Measurements from ENCODE around the gene ZNF687.

Gene ZNF687

DNA sequence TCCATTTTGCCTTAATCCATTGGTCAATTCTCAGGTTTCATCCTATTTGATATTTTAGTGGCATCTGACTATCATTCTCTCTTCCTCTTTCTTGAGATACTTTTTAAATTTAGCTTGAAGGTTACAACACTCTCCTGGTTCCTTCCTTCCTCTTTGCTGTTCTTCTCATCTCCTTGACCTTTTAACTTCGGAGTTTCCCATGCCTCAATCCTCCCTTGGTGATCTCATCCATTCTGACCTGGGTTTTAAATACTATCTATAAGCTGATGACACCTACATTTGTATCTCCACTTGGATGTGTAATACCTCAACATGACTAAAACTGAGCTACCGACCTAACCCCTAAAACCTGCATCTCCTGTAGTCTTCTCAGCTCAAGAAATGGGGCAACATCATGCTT, 4.8 kb upstream of the ZNF687 start:
- peak; percentile 65 for DNase-seq (ENCODE audit: low spot score)

- DNase-seq (ENCODE audit: low spot score): peak; percentile 99
These were observed 702 bp upstream of the ZNF687 start for GRCh38 chr1:151281225-151281968.

- DNase-seq (ENCODE audit: low spot score): peak; percentile 48
These were observed 1.0 kb downstream of the ZNF687 start for GRCh38 chr1:151282883-151283725.

DNA sequence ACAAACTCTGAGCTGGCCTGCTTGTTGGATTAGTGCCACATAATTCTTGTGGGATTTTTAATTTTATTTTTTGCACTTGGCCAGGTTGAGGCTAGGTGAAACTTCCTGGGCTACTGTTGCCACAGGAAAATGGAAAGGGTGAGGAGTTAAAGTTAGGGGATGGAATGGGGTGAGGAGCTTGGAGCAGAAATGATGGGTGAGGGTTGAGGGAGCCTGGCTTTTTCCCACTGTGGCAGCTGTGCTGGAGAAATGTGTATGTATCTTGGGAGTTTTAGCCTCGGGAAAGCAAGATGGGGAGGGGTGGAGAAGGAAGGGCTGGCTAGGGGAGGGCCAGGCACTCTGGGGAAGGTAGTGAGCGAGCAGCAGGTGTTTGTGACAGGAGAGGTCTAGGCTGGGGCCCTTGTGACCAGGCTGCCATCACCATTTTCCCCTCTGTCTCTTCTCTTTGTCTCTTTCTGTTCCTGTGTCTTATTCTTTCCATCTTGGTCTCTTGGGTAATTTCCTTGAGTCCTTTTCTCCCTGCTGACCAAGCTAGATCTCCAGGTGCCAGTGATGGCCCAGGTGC, 2.0 kb downstream of the ZNF687 start:
- DNase-seq (ENCODE audit: low spot score): no peak

DNA sequence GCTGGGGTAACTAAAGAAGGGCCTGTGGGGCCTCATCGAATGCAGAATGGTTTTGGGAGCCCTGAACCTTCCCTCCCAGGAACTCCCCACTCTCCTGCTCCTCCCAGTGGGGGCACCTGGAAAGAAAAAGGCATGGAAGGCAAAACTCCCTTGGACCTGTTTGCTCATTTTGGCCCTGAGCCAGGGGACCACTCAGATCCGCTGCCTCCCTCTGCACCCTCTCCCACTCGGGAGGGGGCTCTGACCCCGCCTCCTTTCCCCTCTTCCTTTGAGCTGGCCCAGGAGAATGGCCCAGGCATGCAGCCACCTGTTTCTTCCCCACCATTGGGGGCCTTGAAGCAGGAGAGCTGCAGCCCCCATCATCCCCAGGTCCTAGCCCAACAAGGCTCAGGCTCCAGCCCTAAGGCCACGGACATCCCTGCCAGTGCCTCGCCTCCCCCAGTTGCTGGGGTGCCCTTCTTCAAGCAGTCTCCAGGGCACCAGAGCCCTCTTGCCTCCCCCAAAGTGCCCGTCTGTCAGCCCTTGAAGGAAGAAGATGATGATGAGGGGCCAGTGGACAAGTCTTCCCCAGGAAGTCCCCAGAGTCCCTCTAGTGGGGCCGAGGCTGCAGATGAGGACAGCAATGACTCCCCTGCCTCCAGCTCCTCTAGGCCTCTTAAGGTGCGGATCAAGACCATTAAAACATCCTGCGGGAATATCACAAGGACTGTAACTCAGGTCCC, 4.7 kb downstream of the ZNF687 start:
- DNase-seq (ENCODE audit: low spot score): no peak

GRCh38 chr1:151287341-151287699, 5.2 kb downstream of the ZNF687 start:
- DNase-seq (ENCODE audit: low spot score): no peak

- no peak for DNase-seq (ENCODE audit: low spot score)
These were observed 5.8 kb downstream of the ZNF687 start for GRCh38 chr1:151287767-151288500.

DNA sequence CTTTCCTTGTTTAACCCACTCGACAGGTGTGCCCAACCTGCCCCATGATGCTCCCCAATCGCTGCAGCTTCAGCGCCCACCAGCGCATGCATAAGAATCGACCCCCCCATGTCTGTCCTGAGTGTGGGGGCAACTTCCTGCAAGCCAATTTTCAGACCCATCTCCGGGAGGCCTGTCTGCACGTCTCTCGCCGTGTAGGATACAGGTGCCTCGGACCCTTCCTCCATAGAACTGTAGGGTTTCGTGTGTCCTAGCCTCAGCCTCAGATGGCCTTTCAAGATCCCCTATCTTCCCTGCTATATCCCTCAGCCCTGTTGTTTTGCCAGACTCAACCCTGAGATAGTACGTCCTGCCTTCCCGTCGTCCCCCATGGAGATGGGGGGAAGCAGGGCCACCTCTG, 6.4 kb downstream of the ZNF687 start:
- DNase-seq (ENCODE audit: low spot score): no peak

DNA sequence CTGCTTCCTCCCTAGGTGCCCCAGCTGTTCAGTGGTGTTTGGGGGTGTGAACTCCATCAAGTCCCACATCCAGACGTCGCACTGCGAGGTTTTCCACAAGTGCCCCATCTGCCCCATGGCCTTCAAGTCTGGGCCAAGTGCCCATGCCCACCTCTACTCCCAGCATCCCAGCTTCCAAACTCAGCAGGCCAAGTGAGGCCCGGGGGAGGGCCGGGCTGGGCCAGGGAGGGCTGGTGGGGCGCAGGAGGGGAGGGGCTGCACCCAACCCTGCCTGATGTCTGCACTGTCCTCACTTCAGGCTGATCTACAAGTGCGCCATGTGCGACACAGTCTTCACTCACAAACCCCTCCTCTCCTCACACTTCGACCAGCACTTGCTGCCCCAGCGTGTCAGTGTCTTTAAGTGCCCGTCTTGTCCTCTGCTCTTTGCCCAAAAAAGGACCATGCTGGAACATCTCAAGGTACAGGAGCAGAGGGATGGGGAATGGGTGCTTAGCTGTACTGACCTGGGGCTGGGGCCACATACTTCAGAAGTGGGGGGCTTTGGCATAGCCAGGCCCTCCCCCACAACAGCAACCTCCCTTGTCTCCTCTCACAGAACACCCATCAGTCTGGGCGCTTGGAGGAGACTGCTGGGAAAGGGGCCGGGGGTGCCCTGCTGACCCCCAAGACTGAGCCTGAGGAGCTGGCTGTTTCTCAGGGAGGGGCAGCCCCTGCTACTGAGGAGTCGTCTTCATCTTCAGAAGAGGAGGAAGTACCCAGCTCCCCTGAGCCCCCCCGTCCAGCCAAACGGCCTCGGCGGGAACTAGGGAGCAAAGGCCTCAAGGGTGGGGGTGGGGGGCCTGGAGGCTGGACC, 7.2 kb downstream of the ZNF687 start:
- no peak for DNase-seq (ENCODE audit: low spot score)

- DNase-seq (ENCODE audit: low spot score): no peak
These were observed 8.1 kb downstream of the ZNF687 start for GRCh38 chr1:151289991-151290708.

DNA sequence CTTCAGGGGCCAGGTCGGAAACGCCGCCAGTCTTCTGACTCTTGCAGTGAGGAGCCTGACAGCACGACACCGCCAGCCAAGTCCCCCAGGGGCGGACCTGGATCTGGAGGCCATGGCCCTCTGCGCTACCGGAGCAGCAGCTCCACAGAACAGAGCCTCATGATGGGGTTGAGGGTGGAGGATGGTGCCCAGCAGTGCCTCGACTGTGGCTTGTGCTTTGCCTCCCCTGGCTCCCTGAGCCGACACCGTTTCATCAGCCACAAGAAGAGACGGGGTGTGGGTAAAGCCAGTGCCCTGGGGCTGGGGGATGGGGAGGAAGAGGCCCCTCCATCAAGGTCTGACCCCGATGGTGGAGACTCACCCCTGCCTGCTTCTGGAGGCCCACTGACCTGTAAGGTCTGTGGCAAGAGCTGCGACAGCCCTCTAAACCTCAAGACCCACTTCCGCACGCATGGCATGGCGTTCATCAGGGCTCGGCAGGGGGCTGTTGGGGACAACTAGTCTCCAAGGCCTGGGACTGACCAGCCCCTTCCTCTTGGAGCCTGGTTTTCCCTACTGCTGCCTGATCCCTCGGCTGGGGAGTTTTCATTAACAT, 8.7 kb downstream of the ZNF687 start:
- no peak for DNase-seq (ENCODE audit: low spot score)

- peak; percentile 56 for DNase-seq (ENCODE audit: low spot score)
These were observed 10.3 kb downstream of the ZNF687 start for GRCh38 chr1:151292207-151293030.

- no peak for DNase-seq (ENCODE audit: low spot score)
These were observed 11.0 kb downstream of the ZNF687 start for GRCh38 chr1:151293093-151293492.

DNA sequence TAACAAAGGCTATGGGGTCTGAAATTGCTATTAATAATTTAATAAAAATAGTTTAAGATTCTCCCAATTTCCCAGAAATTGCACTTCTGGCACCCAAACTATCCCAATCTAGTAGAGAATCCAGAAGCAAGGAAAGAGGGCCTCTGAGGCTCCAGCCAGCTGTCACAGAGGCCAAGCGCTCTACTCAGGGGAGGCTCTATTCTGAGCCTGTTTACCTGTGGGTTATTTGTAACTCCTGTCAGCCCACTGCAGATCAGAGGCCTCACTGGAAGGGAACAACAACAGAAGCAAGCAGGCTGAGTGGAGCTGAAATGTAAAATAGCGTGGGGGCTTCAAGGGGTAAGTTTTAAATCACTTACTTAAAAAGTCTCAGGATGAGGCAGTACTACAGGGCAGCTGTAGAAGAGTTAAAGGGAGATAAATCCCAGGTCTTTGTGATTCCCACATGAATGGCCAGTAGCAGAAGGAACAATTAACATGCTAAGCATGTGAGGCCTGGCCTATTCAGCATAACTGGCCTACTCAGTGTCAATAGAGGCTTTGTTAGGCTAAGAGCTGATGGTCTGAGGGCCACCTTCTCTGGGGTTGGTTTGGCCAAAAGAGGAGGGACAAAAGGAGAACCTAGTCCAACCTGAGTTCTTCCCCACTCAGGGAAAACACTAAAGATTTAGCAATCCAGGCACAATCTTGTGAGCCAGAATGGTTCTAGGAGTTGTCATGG, 12.8 kb downstream of the ZNF687 start:
- no peak for DNase-seq (ENCODE audit: low spot score)

DNA sequence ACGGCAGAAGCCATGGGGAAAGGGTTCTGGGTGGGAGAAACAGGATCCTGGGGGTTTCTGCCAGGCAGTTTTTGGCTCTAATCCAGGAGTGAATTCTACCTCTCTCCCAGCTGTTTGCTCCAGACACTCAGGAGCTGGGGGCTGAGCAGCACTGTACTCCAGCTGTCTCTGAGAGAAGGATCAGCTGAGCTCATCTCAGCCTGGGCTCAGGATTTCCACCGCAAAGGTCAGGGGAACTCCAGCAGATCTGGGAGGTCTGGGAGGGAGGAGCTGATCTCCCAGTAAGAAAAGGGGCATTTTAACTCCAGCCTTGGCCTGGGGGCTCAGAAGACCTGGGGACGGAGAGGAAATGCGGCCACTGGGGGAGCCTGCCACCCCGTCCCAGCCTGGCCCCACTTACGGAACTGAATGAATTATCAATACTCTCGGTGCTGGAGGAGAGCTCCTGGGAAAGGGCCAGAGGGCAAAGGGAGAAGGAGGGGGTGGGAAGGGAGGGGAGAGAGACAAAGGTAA, 27.8 kb downstream of the ZNF687 start:
- DNase-seq (ENCODE audit: low spot score): no peak

GRCh38 chr1:151311011-151311410, 28.9 kb downstream of the ZNF687 start:
- DNase-seq (ENCODE audit: low spot score): no peak

GRCh38 chr1:151311589-151312331, 29.7 kb downstream of the ZNF687 start:
- DNase-seq (ENCODE audit: low spot score): no peak
